ENCODE measurements around the gene CLEC18A. TPM values are rescaled to one million over a fixed set of nuclear protein-coding genes. Genes with fewer than 3 reads are reported as not detected.

Gene CLEC18A
- total RNA-seq, 2 donors from 2014 or later: 0.33 to 2.1 TPM

- intact Hi-C loops (cut with DNase I): no loop called here
- Histone ChIP-seq H3K9me3 (no peaks in the 10 kb centered on the region), H3K36me3 (replicated peaks in 1 of 2; ENCODE audit: insufficient read depth in 1 of 2, low read depth in 2 of 2) (no peaks in the 10 kb centered on the region), H3K4me1 (peaks cover 10% of the 10 kb centered on the region), H3K27me3 (no peaks in the 10 kb centered on the region), H3K27ac (peak overlapping the region; percentile 59 to 78 (median 64)), H3K4me3 (no peak overlapping the region)
- TF ChIP-seq CTCF (IDR thresholded peaks at IDR 0.05) (no peak), POLR2A (IDR thresholded peaks at IDR 0.05) (peak in 2 of 3 donors; percentile 53 to 67)
- ATAC-seq: peak; percentile 93
- 39 to 68% methylated on average over 18 to 20 of the region's 20 CpGs for WGBS, 2 donors
- DNase-seq: peak; percentile 62 to 80 (median 73)
Observed at GRCh38 chr16:69917739-69918138, 33.4 kb upstream of the CLEC18A start.

- no peaks in the 10 kb centered on the region for H3K36me3 ChIP-seq (replicated peaks in 1 of 2; ENCODE audit: insufficient read depth in 1 of 2, low read depth in 2 of 2)
- ATAC-seq (no peak), DNase-seq (no peak)
- H3K27ac ChIP-seq: peak overlapping the region; percentile 39 to 78 (median 64)
- H3K4me1 ChIP-seq: peaks cover 10% of the 10 kb centered on the region
- no peaks in the 10 kb centered on the region for H3K27me3 ChIP-seq
- no peaks in the 10 kb centered on the region for H3K9me3 ChIP-seq
- TF ChIP-seq POLR2A (IDR thresholded peaks at IDR 0.05) (no peak), CTCF (IDR thresholded peaks at IDR 0.05) (no peak)
- intact Hi-C loops (cut with DNase I): no loop called here
- WGBS, 2 donors: 86 to 89% methylated on average over 1 of the region's 1 CpG
- H3K4me3 ChIP-seq: no peak overlapping the region
Observed at GRCh38 chr16:69918241-69918640, 32.9 kb upstream of the CLEC18A start.

GRCh38 chr16:69921127-69921526 is 30.0 kb upstream of the CLEC18A start:
- 86 to 89% methylated on average over 2 of the region's 2 CpGs for WGBS, 2 donors
- ATAC-seq (no peak), DNase-seq (no peak)
- no peaks in the 10 kb centered on the region for H3K36me3 ChIP-seq (replicated peaks in 1 of 2; ENCODE audit: insufficient read depth in 1 of 2, low read depth in 2 of 2)
- no peaks in the 10 kb centered on the region for H3K9me3 ChIP-seq
- no peak overlapping the region for H3K4me3 ChIP-seq
- intact Hi-C loops (cut with DNase I): no loop called here
- H3K27me3 ChIP-seq: no peaks in the 10 kb centered on the region
- no peak for TF ChIP-seq POLR2A (IDR thresholded peaks at IDR 0.05)
- TF ChIP-seq CTCF (IDR thresholded peaks at IDR 0.05): no peak
- peaks cover 16% of the 10 kb centered on the region for H3K4me1 ChIP-seq
- H3K27ac ChIP-seq: no peak overlapping the region

GRCh38 chr16:69922200-69922599 is 28.9 kb upstream of the CLEC18A start:
- TF ChIP-seq POLR2A (IDR thresholded peaks at IDR 0.05) (no peak), CTCF (IDR thresholded peaks at IDR 0.05) (no peak)
- Histone ChIP-seq H3K4me3 (no peak overlapping the region), H3K27me3 (no peaks in the 10 kb centered on the region), H3K9me3 (no peaks in the 10 kb centered on the region), H3K4me1 (peaks cover 21% of the 10 kb centered on the region), H3K36me3 (replicated peaks in 1 of 2; ENCODE audit: insufficient read depth in 1 of 2, low read depth in 2 of 2) (no peaks in the 10 kb centered on the region), H3K27ac (no peak overlapping the region)
- no peak for ATAC-seq
- WGBS, 2 donors: 90 to 93% methylated on average over 6 of the region's 6 CpGs
- no peak for DNase-seq
- intact Hi-C loops (cut with DNase I): no loop called here

- WGBS, 2 donors: 68 to 73% methylated on average over 11 of the region's 11 CpGs
- H3K4me3 ChIP-seq: no peak overlapping the region
- H3K27me3 ChIP-seq: no peaks in the 10 kb centered on the region
- intact Hi-C loops (cut with DNase I): no loop called here
- no peaks in the 10 kb centered on the region for H3K9me3 ChIP-seq
- H3K36me3 ChIP-seq (replicated peaks in 1 of 2; ENCODE audit: insufficient read depth in 1 of 2, low read depth in 2 of 2): no peaks in the 10 kb centered on the region
- no peak for TF ChIP-seq CTCF (IDR thresholded peaks at IDR 0.05)
- no peak for TF ChIP-seq POLR2A (IDR thresholded peaks at IDR 0.05)
- H3K27ac ChIP-seq: peak overlapping the region; percentile 31 to 89 (median 80)
- H3K4me1 ChIP-seq: peaks cover 20% of the 10 kb centered on the region
- DNase-seq (no peak), ATAC-seq (no peak)
Observed at GRCh38 chr16:69924041-69924775, 26.9 kb upstream of the CLEC18A start.
